Lower leg skin (tissue), 3 donors: ENCODE measurements around the gene ASB2.

Experiments
- POLR2A ChIP-seq, 2 donors: fragments of 450-650 bp; IDR thresholded peaks; one replicate each; pipeline ENCODE4 v1.6.1; 2016 to 2017; ENCODE audit warnings: antibody characterized with exemption in 2 of 2, mild to moderate bottlenecking in 1 of 2, moderate library complexity in 1 of 2
- TF ChIP-seq, protein P1 (sequence below), 3 donors: fragments of 450-650 bp; IDR thresholded peaks; one replicate each; pipeline ENCODE4 v1.5.1; 2016; ENCODE audit warnings: antibody characterized with exemption in 3 of 3, mild to moderate bottlenecking in 3 of 3, moderate library complexity in 2 of 3

DNA sequence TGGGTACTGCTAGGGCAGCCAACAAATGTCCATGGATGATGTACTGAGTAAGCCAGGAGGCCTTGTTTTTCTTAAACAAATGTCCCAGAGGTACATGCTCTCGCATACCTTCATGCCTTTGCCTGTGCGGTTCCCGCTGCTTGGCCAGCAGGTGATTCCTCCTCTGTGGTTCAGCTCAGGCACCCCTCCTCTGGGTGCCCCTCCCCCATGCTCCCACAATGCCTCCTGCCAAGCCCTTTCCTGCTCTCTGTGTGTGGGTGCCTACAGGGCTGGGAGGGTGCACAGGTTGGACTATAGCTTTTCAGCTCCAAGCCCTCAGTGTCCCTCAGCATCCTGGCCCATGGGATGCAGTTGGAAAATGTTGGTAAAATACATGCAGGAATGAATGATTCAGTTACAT is 23.5 kb downstream of the ASB2 start:
- no peak for TF ChIP-seq POLR2A (IDR thresholded peaks at IDR 0.05)
- TF ChIP-seq, protein P1, sequence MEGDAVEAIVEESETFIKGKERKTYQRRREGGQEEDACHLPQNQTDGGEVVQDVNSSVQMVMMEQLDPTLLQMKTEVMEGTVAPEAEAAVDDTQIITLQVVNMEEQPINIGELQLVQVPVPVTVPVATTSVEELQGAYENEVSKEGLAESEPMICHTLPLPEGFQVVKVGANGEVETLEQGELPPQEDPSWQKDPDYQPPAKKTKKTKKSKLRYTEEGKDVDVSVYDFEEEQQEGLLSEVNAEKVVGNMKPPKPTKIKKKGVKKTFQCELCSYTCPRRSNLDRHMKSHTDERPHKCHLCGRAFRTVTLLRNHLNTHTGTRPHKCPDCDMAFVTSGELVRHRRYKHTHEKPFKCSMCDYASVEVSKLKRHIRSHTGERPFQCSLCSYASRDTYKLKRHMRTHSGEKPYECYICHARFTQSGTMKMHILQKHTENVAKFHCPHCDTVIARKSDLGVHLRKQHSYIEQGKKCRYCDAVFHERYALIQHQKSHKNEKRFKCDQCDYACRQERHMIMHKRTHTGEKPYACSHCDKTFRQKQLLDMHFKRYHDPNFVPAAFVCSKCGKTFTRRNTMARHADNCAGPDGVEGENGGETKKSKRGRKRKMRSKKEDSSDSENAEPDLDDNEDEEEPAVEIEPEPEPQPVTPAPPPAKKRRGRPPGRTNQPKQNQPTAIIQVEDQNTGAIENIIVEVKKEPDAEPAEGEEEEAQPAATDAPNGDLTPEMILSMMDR (IDR thresholded peaks at IDR 0.05): no peak
